ENCODE data around the gene DDX41.

The DDX41 gene

DNA sequence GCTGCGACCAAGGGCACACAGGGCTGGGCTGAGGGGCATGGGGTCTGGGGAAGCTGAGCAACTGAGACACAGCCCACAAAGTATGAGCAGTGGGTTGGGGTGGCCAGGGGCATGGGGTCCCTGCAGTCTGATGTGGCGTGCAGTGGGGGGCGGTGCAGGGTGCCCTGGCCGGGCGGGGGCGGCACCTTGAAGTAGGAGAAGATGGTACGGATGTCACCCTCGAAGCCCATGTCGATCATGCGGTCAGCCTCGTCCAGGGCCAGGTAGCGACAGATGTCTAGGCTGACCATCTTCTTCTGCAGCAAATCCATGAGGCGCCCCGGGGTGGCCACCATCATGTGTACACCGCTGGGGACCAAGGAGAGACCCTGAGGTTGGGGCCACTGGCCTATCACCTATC lies 3.3 kb downstream of the DDX41 start:
- no peak for DNase-seq (ENCODE audit: low read depth in 2 of 2, low spot score in 1 of 2)

DNA sequence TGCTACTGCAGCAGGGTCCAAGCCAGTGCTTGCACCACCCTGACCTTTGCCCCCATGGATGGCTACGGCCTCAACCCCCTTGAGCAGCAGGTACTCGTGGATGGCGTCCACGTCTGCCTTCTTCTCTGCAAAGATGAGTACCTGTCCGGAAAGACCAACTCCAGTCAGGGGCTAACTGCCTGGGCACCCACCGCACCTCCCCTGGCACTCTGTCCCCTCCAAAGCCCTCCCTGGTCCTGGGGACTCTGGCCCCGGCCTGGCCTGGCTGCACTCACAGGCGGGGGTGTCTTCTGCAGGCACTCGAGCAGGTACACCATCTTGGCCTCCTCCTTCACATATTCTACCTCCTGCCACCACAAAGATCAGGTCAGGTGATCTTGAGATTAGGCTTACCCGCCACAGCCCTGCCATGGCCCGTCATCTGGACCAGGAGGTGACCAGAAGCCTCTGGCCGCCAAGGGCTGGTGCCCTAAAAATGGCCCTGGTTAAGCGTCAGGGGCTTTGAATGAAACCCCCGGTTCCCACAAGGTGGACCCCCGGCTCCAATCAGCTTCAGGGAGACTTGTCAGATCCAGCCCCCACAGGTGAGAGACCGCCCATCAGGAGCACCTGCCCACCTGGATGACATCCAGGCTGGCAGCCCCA lies 3.9 kb downstream of the DDX41 start:
- DNase-seq (ENCODE audit: low read depth in 2 of 2, low spot score in 1 of 2), result no peak

DNA sequence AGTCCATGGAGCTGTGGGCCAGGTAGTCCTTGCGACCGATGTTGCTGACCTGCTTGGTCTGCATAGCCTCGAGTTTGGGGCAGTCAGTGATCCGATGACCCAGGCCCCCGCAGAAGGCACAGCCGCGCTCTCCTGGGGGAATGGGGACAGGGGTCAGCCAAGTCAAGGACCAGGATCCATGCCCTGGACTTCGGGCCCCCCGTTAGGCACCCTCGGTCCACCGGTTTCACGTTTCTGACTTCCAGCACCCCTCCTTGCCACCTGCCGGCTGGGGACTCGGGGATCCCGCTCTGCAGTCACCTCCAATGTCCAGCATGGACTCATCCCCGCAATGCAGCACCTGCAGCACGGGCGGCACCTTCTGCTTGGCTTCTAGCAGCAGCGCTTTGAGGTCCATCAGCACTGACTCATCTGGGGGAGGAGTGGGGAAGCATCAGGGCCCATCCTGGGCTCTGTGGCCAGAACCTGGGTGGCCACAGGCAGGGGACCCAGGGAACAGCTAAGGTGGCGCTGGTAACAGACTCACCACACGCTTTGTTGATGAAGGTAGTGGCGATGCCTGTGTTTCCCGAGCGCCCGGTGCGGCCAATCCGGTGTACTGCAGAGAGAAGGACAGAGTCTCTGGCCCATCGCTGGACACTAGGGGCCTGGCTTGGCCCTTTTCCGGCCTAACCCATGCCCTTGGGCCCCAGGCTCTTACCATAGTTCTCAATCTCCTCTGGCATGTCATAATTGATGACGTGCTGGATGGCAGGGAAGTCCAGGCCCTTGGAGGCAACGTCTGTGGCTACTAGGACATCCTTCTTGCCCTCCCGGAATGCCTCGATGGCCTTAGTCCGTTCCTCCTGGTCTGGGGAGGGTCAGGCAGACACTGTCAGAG lies 4.7 kb downstream of the DDX41 start:
- DNase-seq (ENCODE audit: low read depth in 2 of 2, low spot score in 1 of 2), result no peak

DNA sequence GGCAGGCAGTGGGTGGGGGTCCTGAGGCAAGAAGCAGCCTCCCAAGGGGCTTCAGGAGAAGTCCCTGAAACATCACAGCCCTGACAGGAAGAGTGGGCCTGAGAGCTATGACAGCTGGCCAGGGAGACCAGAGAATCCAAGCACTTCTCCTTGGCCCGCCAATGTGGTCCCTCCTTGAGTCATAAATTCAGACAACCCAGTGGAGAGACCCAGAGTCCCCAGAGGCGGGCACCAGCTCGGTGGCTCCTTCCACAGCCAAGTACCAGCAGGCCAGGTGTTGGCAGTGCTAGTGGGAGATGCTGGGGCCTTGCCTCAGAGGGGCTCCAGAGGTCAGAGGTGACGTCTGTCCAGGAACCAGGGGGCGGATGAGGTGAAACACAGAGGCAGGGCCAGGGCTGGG lies 5.6 kb downstream of the DDX41 start:
- DNase-seq (ENCODE audit: low read depth in 2 of 2, low spot score in 1 of 2), result no peak

DNA sequence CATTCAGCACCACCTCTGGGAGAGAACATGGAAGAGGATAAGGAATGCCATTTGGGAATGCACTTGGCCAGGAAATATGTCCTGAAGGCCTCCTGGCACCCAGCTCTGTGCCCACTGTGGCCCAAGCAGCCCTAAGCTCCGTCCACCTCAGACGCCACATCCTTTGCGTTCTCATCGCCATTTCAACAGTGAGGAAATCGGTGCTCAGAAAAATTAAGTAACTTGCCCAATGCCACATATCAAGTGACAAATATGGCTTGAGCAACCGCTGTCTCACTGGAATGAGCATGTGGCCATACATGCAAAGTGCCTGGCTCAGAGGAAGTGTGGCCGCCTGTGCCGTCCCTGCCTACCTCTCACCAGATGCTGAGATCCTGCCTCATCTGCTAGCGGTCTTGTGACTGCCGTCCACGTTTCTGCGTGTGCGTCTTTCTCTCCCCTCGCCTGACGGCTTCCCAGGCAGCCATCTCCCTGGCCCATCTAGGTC lies 6.2 kb downstream of the DDX41 start:
- no peak for DNase-seq (ENCODE audit: low read depth in 2 of 2, low spot score in 1 of 2)

DNA sequence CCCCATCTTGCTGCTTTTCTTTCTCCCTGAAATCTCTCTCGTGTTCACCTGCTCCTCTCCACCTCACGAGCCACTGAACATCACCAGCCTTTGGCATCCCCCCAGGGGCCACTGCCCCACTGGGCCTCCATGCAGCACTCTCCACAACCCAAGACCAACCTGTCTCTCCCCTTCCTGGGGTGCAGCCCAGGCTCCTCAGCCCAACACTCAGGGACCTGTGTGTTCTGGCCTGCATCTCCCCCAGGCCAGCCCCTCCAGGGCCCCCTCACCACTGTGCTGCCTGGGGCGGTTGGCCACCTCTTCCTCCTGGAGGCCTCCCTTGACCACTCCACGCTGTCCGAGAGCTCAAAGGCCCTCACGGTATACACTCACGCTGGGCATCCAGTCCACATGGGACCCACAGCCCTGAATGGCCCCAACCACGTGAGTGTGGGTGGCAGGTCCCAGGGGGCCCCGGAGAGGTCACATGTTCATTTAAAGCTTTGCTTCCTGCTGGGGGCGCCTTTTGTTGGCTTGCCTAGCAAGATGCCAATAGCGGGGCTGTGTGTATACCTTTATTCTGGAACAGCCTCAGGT lies 6.7 kb downstream of the DDX41 start:
- no peak for DNase-seq (ENCODE audit: low read depth in 2 of 2, low spot score in 1 of 2)

DNA sequence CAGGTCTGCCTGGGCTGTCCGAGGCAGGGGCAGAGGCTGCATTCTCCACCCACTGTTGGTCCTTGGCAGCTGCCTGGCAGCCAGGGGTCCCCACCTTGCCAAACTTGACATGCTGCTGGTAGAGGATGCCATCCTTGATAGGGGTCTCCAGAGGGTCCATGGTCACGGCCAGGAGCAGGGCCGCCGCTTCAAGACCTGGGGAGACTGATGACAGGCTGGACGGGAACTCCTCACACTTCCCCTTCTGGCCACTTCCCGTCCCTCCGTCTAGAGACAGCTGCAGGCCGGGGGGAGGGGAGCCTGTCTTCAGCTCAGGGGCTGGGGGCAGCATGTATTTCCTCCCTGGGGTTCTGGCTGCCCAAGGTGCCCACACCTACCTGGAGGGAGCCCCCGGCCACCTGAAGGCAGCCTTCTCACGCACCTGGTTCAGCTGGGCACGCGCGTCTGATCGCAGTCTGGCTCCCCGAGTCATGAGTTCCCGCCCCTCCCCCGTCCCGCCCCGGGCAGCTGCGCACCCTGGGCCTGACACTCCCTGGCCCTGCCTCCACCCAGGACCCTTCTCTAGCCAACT lies 7.3 kb downstream of the DDX41 start, which contains the start of gene DOK3:
TSS of gene DOK3 (minus strand) at position 446 of the 571 bp plus-strand sequence. CDS start at position 160, 286 bp downstream.
- DNase-seq (ENCODE audit: low read depth in 2 of 2, low spot score in 1 of 2), result no peak

DNA sequence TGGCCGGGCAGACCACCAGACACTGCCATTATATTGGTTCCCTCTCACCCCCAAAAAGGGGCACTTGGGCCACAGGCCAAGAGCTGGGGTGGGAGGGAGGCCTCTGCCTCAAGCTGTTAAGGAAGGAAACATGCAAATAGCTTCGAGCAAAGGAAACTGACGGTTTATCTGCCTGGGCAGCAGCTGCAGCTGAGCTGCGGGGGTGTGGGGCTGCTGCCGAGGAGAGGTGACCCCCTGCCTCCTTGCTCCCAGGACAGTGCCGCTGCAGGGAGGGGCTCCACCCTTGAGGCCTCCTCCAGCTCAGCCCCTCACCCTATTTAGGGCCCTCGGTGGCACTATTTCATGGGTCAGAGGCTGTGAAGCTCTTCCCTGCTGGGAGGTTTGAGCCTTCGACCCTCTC lies 7.9 kb downstream of the DDX41 start:
- DNase-seq (ENCODE audit: low read depth in 2 of 2, low spot score in 1 of 2), result no peak

DNA sequence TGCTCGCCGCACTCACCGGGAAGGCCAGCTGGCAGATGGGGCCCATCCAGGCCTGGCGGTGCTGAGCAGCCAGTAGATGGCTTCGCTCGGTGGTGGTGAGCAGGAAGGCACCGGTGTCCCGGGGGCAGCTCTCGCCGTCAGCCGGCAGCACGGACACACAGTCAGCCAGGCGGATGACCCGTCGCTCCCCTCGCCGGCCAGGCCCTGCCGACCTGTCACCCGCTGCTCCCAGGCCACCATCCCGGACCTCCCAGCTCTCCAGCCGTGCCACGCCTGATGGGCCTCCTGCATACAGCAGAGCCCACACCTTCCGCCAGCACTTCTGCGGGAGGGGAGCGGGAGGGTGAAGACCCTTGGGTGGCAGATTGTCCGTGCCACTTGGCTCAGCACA lies 8.5 kb downstream of the DDX41 start:
- DNase-seq (ENCODE audit: low read depth in 2 of 2, low spot score in 1 of 2), result no peak

DNA sequence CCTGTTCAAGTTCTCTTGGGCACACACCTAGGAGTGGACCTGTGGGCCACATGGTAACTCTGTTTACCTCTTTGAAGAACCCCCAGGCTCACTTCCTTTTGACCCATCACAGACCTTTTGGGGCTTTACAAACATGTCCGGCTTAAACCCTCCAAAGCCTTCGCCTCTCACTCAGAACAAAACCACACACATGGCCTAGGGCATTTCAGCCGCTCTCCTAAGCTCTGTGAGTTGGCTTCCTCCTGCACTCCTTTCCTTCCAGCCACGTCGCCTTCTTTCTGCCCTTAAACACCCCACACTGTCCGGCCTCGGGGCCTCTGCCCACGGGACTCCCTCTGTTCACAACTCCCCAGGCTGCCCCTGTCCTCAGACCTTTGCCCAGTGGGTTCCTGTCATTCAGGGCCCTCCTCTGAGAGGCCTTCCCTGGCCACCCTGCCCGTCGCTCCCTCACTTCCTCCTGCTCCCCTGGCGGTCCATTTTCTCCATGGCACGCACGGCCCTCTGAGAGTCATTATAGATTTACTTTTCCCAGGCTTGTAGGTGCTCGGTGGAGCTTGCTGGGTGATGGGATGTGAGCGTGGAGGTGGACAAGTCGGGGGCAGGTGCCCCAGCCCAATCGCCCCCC lies 9.1 kb downstream of the DDX41 start:
- DNase-seq (ENCODE audit: low read depth in 2 of 2, low spot score in 1 of 2), result no peak

DNA sequence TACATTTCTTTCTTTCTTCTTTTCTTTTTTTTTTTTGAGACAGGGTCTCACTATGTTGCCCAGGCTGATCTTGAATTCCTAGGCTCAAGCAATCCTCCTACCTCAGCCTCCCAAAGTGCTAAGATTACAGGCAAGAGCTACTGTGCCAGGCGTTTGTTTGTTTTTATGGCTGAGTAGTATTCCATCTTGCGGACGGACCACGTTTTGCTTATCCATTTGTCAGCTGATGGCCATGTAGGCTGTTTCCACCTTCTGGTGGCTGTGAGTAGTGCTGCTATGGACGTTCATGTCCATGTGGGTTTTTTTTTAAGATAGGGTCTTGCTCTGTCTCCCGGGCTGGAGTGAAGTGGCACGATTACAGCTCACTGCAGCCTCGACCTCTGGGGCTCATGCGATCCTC lies 9.6 kb downstream of the DDX41 start:
- no peak for DNase-seq (ENCODE audit: low read depth in 2 of 2, low spot score in 1 of 2)

DNA sequence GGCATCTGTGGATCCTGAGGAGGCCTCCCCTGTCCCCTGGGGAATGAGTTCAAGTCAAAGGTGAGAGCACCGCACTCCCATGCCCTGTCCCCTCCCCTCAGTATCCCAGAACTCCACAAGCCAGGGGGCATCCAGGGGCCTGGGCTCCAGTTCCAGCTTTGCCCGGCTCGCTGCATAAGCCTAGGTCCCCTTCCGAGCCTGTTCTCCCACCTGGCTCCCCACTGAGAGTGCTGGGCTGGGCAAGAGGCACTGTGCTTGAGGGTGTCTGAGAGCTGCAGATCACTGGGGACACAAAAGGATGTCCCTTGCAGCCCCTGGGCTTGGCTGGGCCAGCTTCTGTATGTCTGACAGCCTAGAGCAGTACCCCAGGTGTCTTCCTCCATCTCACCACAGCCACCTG lies 11.7 kb downstream of the DDX41 start:
- DNase-seq (ENCODE audit: low read depth in 2 of 2, low spot score in 1 of 2), result no peak

DNA sequence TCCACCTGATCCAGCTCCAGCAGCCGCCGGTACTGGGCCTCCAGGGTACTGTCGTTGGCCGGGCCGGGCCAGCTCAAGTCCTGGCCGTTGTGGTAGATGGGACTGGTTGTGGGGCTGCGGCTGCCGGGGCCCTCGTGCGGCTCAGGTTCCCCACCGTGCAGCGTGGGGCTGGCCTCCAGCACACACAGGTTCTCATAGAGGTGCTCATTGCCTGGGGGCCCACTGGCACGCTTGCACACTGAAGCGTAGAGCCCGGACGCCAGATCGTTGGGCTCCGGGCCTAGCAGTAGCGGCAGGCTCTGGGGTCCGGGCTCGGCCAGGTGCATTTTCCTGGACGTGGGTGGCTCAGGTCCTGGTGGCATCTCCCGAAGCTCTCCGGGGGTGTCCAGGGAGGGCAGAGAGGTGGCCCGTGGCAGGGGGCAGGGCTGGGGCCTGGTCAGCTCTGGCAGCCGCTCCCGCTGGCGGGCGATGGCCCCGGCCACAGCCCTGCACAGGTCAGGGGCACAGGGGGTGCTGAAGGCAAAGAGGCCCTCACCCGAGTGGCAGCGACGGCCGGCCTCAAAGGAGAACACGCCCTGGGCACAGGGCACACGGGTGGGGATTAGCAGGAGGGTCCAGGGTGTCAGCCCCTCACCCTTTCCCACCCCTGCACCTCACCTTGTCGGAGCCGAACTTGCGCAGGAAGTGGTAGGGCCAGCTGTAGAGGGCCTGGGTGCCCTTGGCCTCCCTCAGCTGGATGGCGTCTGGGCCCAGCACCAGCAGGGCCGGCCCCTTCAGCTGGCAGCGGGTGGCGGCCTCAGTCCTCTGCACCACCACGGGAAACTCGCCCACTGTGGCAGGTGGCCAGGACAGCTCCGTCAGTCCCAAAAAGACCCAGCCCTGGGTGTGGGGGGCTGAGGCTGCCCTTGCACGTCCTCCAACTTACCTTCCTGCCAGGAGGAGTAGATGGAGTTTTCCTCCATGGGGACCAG lies 12.4 kb downstream of the DDX41 start:
- DNase-seq (ENCODE audit: low read depth in 2 of 2, low spot score in 1 of 2), result no peak

DNA sequence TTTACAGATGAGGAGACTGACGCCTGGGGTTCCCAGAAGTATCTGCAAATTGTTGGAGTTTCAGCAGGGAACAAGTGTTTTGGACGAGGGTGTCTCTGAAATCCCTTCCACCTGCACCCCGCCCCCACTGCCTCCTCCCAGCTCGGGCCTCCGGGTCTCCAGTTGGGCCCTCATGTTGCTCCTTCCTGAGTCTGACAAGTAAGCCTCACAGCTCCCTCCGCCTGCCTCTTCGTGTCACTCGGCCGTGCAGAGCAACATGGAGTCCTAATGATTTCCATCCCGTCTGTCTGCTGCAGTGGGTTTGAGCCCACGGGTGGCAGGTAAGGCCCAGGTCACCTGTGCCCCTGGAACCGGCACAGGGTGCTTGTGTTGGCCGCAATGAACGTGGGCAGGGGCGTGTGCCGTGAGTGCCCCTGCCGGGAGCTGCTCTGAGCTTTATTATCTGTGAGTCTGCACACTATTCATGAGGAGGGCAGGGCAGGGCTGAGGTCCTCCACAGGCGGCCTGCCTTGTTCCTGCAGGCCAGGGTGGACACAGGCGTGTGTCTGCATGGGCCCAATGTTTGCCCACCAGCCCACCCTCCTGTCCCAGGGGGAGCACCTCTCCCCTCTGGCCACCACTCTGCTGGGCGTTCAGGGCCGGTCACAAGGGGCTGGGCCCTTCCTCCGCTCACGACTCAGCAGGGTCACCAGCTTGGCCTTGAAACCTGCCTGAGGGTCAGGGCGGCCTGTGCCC lies 13.2 kb downstream of the DDX41 start:
- DNase-seq (ENCODE audit: low read depth in 2 of 2, low spot score in 1 of 2), result no peak

DNA sequence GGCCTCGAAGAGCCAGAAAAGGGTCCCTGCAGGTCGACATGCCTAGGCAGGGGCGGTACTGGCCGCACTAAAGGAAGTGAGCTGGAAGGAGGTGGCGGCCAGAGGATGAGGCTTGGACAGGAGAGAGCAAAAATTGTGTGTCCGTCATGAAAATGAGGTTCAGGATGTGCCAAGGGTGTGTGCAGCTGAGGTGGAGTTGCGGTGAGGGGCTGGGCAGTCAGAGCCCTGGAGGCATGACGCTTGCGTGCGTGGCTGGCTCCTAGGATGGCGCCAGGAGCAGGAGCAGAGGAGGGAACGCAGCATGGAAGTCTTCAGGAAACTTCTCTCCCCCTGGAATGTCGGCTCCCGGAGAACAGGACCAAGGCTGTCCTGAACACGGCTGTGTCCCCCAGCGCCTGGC lies 13.9 kb downstream of the DDX41 start:
- no peak for DNase-seq (ENCODE audit: low read depth in 2 of 2, low spot score in 1 of 2)

DNA sequence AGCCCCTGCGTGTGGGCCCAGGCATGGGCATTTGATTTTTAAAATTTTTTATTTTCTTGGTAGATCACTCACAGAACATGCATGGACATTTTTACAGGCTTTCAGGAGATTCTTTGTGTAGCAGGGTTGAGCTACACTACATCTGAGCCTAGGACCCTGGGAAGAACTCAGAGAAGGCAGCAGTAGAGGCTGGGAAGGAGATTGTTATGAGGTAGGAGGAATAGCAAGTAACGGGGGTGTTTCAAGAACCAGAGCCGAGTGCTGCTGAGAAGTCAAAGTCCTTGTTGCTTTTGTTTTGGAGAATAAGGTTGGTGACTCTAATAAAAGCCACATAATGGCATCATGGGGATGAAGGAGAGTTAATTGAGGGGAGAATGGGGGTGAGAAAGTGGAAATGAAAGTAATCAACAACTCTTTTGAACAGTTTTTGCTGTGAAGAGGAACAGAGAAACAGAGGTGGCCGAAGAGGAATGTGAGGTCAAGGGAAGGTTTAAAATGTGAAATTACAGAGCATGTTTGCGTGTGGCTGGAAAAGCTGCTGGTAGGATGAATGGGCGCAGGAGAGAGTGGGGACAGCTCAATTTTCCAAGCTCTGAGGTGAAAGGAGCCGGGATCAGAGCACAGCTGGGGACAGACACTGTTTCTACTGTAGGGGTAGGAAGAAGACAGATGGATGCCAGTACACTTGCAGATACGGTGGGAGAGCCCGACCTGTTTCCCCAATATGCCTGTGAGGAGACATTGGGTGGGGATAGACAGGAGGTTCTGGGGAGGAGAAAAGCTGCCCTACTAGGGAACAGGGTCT lies 14.7 kb downstream of the DDX41 start:
- no peak for DNase-seq (ENCODE audit: low read depth in 2 of 2, low spot score in 1 of 2)

DNA sequence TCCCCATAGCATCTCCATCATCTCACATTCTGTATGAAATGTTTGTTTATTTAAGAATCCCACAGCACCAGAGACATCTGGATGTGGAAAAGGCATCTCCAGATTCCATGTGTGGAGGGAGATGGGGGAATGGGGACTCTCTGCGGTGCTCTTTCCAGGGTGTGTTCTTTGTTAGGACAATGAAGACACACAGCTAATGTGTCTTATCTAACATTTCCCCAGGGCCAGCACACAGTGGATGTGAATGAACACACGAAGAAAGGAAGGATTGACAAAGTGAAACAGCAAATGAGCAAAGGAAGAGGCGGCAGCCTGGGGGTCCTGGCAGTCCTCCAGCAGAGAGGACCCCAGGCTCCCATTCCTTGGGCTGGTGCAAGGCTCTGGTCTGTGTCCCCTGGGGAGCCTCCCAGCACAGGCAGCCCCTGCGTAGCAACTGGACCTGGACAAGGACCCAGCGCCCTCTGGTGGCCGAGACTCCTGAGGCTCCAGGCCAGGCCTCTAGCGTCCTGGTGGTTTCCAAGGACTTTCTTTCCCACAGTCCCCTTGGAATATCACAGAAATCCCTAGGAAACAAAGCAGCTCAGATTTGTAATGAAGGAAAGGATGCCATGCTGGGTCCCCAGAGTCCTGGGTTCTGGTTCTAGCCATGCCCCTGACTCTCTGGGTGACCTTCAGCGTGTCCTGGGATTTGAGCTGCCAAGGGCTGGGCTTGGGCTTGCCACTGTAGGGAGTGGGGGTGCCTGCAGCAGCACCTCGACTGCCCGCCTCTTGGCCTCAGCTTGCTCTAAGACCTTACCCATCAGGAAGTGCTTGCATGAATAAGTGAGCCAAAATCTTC lies 15.9 kb downstream of the DDX41 start:
- DNase-seq (ENCODE audit: low read depth in 2 of 2, low spot score in 1 of 2), result peak; percentile 78 to 82

DNA sequence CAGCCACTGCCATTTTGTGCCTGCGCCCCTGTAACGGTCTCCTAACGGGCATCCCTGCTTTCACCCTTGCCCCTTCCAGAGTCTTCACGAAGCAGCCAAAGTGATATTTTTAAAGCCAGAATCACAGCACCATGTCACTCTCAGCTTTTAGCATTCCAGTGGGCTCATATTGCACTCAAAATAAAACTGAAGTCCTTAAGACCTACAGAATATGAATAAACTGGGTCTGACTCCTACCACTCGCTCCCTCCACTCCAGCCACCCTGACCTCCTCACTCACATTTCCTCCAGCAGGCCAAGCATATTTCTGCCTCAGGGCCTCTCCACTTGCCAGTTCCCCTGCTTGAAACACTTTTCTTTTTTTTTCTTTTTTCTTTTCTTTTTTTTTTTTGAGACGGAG lies 16.9 kb downstream of the DDX41 start:
- no peak for DNase-seq (ENCODE audit: low read depth in 2 of 2, low spot score in 1 of 2)

Measured in stimulated activated CD8-positive, alpha-beta memory T cell treated with anti-CD3 and anti-CD28 coated beads, Interleukin-4, amount 100 ng/mL, for 1 hour (primary cell).